Measurements from ENCODE around the gene MORC2. TPM values are rescaled to one million over a fixed set of nuclear protein-coding genes. Genes with fewer than 3 reads are reported as not detected.

The MORC2 gene
- total RNA-seq = 16.6 and 31.8 TPM in 2 replicates

DNA sequence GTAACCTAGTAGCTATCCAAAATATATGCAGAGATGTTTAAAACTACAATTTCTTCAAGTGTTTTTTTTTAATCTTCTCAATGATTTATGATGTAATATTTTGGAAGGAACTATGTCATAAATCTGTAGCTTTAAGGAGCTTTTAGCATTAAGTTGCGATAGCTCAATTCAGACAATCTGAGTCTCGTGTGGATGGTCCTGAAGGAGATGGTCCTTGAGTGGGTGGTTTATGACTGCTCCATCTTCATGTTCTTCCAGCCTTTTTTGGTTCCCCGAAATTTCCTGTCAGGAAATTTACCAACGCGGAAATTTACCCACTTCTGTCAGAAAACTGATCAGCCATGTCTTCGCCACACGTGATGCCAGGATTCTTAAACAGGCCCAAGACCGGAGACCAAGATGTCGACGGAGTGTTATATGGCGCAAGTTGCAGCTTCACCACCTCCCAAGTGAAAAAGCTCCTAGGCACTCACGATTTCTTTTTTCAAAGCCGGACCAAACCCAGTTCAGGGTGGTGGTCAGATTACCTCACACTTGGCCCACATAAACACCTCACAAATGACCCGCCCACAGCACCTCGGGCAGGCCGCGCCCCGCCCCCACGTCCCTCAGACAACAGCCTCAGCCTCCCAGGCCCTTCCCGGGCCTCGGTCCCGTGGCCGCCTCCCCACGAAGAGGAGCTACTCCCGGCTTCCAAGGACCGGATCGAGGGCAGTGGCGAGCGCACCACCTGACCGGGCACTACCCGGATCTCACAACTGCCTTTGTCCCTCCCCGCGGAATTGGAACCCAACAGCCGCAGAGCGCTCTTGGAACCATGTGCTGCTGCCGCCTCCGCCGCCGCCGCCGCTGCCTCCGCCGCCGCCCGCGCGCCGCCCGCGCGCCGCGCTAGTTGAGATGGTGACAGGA is at the start of gene MORC2:
TSS of gene MORC2 (minus strand) at position 760 of the 909 bp plus-strand sequence. CDS start 885 bp downstream, outside the sequence.

DNA sequence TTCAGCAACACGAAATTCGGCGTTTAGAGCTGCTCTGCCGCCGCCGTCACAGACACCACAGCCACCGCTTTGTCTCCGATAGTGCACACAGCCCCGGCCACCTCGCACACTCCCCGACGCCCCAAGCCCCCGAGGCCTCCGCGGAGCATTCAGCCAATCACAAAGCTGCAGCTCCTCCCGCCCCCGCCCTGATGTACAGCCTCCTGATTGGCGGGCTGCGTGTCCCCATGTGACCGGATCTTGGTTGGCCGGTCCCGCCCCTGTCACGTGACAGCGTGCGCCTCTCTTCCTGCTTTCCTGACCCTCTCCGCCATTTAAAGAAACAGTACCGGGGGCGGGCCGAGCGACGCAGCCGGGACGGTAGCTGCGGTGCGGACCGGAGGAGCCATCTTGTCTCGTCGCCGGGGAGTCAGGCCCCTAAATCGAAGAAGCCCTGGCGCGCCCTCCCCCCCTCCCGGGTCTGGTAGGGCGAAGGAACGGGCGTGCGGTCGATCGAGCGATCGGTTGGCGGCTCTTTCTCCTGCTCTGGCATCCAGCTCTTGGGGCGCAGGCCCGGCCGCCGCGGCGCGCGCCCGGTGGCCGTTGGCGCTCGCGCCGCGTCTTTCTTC is 454 bp upstream of the MORC2 start, which contains the start of gene TUG1:
TSS of gene TUG1 (plus strand) at position 342 of the 608 bp plus-strand sequence.

Other genes starting within 250 kb of the MORC2 start
- 43.1 and 60.6 TPM in 2 replicates for gene TUG1, start 491 bp upstream of the MORC2 start, total RNA-seq
- 99.5 and 222 TPM in 2 replicates for gene SMTN, start 112.5 kb upstream of the MORC2 start, total RNA-seq
- 118 and 197 TPM in 2 replicates for gene SELENOM, start 138.8 kb upstream of the MORC2 start, total RNA-seq
- 0.30 and 0.74 TPM in 2 replicates for gene INPP5J, start 154.2 kb upstream of the MORC2 start, total RNA-seq
- under 0.01 and 0.23 TPM in 2 replicates for gene PLA2G3, start 171.7 kb upstream of the MORC2 start, total RNA-seq
- 32.3 and 33.3 TPM in 2 replicates for gene RNF185, start 191.4 kb upstream of the MORC2 start, total RNA-seq
- gene LIMK2, start 243.5 kb upstream of the MORC2 start, total RNA-seq = 89.6 and 174 TPM in 2 replicates

Measured in smooth muscle cell of the umbilical artery (primary cell).